OCI-LY7 (cell line): ENCODE results near the gene STAG1.

ENCODE experiments used
- EZH2phosphoT487 ChIP-seq: fragments of 200-600 bp; sonication (generic); IDR thresholded peaks from 2 replicates; pipeline ENCODE4 v1.6.1; 2018; ENCODE audit warnings: low read depth, borderline replicate concordance, mild to moderate bottlenecking, mixed run types, antibody characterized with exemption, low read length, moderate library complexity, mixed read lengths
- TF ChIP-seq, protein P1 (sequence below): fragments of 200-600 bp; sonication (generic); conservative IDR thresholded peaks from 2 replicates; pipeline ENCODE4 v1.5.1; 2014; ENCODE audit warnings: mild to moderate bottlenecking, antibody characterized with exemption, low read length, moderate library complexity, mixed read lengths

- TF ChIP-seq, protein P1, sequence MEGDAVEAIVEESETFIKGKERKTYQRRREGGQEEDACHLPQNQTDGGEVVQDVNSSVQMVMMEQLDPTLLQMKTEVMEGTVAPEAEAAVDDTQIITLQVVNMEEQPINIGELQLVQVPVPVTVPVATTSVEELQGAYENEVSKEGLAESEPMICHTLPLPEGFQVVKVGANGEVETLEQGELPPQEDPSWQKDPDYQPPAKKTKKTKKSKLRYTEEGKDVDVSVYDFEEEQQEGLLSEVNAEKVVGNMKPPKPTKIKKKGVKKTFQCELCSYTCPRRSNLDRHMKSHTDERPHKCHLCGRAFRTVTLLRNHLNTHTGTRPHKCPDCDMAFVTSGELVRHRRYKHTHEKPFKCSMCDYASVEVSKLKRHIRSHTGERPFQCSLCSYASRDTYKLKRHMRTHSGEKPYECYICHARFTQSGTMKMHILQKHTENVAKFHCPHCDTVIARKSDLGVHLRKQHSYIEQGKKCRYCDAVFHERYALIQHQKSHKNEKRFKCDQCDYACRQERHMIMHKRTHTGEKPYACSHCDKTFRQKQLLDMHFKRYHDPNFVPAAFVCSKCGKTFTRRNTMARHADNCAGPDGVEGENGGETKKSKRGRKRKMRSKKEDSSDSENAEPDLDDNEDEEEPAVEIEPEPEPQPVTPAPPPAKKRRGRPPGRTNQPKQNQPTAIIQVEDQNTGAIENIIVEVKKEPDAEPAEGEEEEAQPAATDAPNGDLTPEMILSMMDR, result no peak
- TF ChIP-seq EZH2phosphoT487, result no peak
Measured at GRCh38 chr3:136532766-136533165, 219.4 kb downstream of the STAG1 start.
